ENCODE measurements around the gene BCL2L15. TPM values are rescaled to one million over a fixed set of nuclear protein-coding genes. Genes with fewer than 3 reads are reported as not detected.

Gene BCL2L15
- total RNA-seq, 6 donors from 2014 or later, result 1.0 to 6.2 (median 1.7) TPM

GRCh38 chr1:113928187-113928930 is 41.0 kb upstream of the BCL2L15 start:
- no peaks in the 10 kb centered on the region for H3K27me3 ChIP-seq
- H3K4me3 ChIP-seq, result peak overlapping the region; percentile 71 to 94 (median 84)
- peak overlapping the region; percentile 96 to 99 (median 98) for H3K27ac ChIP-seq
- no peak for DNase-seq
- TF ChIP-seq EP300 (IDR thresholded peaks at IDR 0.05) (no peak), POLR2A (IDR thresholded peaks at IDR 0.05) (peak in 1 of 4 donors; percentile 23), POLR2AphosphoS5 (IDR thresholded peaks at IDR 0.05) (no peak)
- TF ChIP-seq, protein P1, sequence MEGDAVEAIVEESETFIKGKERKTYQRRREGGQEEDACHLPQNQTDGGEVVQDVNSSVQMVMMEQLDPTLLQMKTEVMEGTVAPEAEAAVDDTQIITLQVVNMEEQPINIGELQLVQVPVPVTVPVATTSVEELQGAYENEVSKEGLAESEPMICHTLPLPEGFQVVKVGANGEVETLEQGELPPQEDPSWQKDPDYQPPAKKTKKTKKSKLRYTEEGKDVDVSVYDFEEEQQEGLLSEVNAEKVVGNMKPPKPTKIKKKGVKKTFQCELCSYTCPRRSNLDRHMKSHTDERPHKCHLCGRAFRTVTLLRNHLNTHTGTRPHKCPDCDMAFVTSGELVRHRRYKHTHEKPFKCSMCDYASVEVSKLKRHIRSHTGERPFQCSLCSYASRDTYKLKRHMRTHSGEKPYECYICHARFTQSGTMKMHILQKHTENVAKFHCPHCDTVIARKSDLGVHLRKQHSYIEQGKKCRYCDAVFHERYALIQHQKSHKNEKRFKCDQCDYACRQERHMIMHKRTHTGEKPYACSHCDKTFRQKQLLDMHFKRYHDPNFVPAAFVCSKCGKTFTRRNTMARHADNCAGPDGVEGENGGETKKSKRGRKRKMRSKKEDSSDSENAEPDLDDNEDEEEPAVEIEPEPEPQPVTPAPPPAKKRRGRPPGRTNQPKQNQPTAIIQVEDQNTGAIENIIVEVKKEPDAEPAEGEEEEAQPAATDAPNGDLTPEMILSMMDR (IDR thresholded peaks at IDR 0.05), result no peak
- WGBS, 2 donors, result 7 to 13% methylated on average over 6 of the region's 6 CpGs
- no peaks in the 10 kb centered on the region for H3K9me3 ChIP-seq
- H3K4me1 ChIP-seq, result peaks cover 20 to 41% (median 30%) of the 10 kb centered on the region in 4 donors
- no peaks in the 10 kb centered on the region for H3K36me3 ChIP-seq
- ATAC-seq (ENCODE audit: low FRiP score in 2 of 2), result no peak

DNA sequence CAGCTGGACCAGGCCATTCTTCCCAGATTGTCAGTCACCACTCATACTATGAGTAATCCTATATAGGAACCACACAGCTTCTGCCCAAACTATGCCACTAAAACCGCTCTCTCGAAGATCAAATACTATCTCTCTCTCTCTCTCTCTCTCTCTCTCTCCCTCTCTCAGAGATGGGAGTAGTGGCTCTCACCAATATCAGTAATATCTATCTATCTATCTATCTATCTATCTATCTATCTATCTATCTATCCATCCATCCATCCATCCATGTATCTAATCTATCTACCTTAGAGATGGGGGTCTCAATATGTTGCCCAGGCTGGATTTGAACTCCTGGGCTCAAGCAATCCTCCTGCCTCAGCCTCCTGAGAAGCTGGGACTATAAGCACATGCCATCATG is 37.1 kb upstream of the BCL2L15 start:
- no peaks in the 10 kb centered on the region for H3K9me3 ChIP-seq

DNA sequence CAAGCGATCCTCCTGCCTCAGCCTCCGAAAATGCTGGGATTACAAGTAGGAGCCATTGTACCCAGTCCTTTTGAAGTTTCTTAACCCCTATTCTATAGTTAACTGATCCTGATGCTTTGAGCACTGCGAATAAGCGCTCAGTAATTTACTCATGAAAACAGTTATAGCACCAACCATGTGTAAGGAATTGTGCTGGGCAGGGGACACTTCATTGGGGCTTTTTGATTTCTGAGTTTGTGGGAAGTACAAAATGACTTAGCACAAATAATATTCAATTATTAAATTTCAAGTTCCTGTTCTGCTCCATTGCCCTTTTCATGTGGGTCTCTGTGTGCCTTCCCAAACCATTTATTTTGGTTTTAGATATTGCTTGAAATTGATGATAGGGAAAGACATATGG is 35.6 kb upstream of the BCL2L15 start:
- Histone ChIP-seq H3K36me3 (no peaks in the 10 kb centered on the region), H3K27me3 (no peaks in the 10 kb centered on the region), H3K27ac (no peak overlapping the region), H3K4me3 (no peak overlapping the region), H3K9me3 (no peaks in the 10 kb centered on the region), H3K4me1 (peaks cover 0 to 4% (median under 1%) of the 10 kb centered on the region in 4 donors)
- DNase-seq (no peak), ATAC-seq (ENCODE audit: low FRiP score in 2 of 2) (no peak)
- TF ChIP-seq, protein P1 (IDR thresholded peaks at IDR 0.05), result no peak
- no peak for TF ChIP-seq POLR2A (IDR thresholded peaks at IDR 0.05)
- TF ChIP-seq POLR2AphosphoS5 (IDR thresholded peaks at IDR 0.05), result no peak
- no peak for TF ChIP-seq EP300 (IDR thresholded peaks at IDR 0.05)
- whole genome bisulfite sequencing, 2 donors, result 94 to 97% methylated on average over 4 of the region's 4 CpGs

More for the DNA sequence above, 37.1 kb upstream of the BCL2L15 start:
- TF ChIP-seq EP300 (IDR thresholded peaks at IDR 0.05) (no peak), POLR2A (IDR thresholded peaks at IDR 0.05) (no peak), POLR2AphosphoS5 (IDR thresholded peaks at IDR 0.05) (no peak)
- TF ChIP-seq, protein P1 (IDR thresholded peaks at IDR 0.05), result no peak
- WGBS, 2 donors, result 96 to 98% methylated on average over 2 of the region's 2 CpGs
- ATAC-seq (ENCODE audit: low FRiP score in 2 of 2) (no peak), DNase-seq (no peak)
- peaks cover 0 to 10% (median 4%) of the 10 kb centered on the region in 4 donors for H3K4me1 ChIP-seq
- H3K27ac ChIP-seq, result no peak overlapping the region
- H3K4me3 ChIP-seq, result no peak overlapping the region
- no peaks in the 10 kb centered on the region for H3K36me3 ChIP-seq
- H3K27me3 ChIP-seq, result no peaks in the 10 kb centered on the region

- Histone ChIP-seq H3K27me3 (no peaks in the 10 kb centered on the region), H3K9me3 (no peaks in the 10 kb centered on the region), H3K4me1 (peaks cover 0 to 3% (median under 1%) of the 10 kb centered on the region in 4 donors), H3K4me3 (no peak overlapping the region), H3K36me3 (no peaks in the 10 kb centered on the region), H3K27ac (no peak overlapping the region)
- no peak for DNase-seq
- TF ChIP-seq POLR2A (IDR thresholded peaks at IDR 0.05) (no peak), POLR2AphosphoS5 (IDR thresholded peaks at IDR 0.05) (no peak), EP300 (IDR thresholded peaks at IDR 0.05) (no peak)
- TF ChIP-seq, protein P1 (IDR thresholded peaks at IDR 0.05), result no peak
- ATAC-seq (ENCODE audit: low FRiP score in 2 of 2), result no peak
Measured at GRCh38 chr1:113918243-113918642, 30.9 kb upstream of the BCL2L15 start.

Measured in upper lobe of left lung (tissue), 6 donors.